SH-SY5Y (cell line): ENCODE data around the gene EEA1.

Source experiments
- GATA2 ChIP-seq: IDR thresholded peaks from 2 replicates; pipeline ENCODE4 v1.6.1; 2011; ENCODE audit warnings: mild to moderate bottlenecking, low read depth, low read length
- GATA3 ChIP-seq: IDR thresholded peaks from 2 replicates; pipeline ENCODE4 v1.6.1; 2011; ENCODE audit warnings: low read depth, mild to moderate bottlenecking, low read length, moderate library complexity

DNA sequence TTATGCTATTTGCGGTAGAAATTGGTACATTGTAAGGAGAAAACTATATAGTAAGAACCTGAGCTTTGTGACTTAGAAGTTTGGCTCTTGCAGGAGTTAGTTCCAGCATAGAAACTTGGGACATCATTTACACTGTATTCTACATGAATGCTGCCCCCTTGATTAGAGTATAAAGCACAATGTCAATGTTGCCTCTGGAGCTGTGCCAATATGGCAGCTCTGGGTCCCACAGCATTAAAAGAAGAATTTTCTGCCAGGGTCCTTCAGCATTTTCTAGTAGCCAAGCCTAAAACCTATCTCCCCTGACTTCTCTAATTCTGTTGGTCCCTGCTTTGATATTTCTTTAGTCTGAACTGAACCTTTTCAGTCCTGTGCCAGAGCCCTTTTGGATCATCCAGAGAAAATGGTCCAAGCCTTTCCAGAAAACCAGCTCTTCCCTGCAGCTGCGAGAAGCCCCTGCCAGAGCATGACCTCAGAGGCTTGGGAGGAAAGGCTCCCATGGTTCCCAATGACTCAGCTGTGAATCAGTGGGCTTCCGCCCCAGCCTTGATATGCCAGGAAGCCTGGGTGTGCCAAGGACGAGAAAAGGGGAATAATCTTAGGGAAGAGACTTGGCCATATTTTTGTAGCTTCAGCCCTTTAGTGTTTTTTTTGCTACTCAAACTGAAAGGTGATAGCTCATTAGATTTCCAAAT, 183.1 kb downstream of the EEA1 start:
- TF ChIP-seq GATA2: no peak
- no peak for TF ChIP-seq GATA3
